NK-92 treated with Interleukin-12 subunit alpha and Interleukin-12 subunit beta, amount 100 ng/mL, for 24 hours (cell line): Measurements from ENCODE around the gene DMBX1.

Source experiments
- DNase-seq: peaks from one replicate; lab custom pipeline; 2025; lab: John Stamatoyannopoulos, UW

The DMBX1 gene

GRCh38 chr1:46483589-46483988 is 6.0 kb upstream of the DMBX1 start:
- no peak for DNase-seq

- DNase-seq = no peak
These were observed 4.7 kb upstream of the DMBX1 start for GRCh38 chr1:46484783-46485490.

DNA sequence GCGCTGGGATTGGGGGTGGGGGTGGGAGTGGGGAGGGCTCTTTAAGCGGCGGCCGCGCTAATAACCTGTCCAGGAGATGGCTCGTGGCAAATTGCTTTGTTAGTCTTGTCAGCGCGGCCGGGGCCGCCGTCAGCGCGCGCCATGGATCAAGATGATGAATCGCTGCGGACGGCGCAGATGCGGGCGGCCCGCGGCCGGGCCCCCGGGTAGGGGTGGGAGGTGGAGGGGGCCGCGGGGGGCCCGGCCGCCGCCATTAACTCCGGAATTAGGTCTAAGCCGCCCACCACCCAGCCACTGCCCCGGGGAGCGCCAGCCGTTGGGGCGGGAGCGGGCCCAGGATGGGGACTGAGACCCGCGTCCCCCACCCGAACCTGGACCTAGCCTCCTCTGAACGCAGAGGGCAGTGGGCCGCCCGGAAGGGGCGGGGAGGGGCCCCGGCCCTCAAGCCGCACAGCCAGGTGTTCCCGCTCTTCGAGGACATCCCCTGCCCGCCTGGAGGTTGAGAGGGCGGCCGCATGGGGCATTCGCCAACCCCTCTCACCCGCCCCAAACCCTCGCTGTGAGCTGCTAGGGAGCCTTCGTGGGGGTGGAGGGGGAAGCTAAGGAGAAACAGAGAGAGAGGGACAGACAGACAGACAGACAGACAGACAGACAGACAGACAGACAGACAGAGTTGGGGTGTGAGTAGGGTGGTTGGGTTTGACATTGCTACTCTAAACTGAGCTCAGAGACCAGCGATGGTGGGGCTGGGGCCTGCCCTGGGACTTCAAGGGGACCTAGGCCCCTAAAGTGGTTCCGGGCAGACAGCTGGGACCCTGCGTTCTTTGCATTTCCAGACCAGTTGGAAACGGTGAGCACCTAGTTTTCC is 3.8 kb upstream of the DMBX1 start:
- no peak for DNase-seq

GRCh38 chr1:46486432-46487015 is 3.1 kb upstream of the DMBX1 start:
- DNase-seq = no peak

DNA sequence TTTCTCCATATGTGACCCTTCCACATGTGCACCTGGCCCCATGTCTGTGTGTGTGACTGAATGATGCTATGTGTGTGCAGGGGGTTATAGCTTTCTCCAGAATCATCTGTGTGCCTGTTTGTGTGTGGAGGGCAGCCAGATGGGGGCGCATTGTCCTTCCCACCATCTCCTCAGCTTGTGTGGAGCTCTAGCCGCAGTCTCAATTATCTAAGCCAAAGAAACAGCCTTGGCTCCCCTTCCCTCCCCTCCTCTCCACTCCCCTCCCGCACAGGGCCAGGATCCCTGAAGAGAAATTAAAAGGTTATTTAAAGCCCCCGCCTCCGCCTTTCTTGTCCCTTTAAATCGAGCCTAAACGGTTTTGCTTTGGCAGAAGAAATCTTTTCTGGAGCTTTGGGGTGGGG is 1.8 kb upstream of the DMBX1 start:
- DNase-seq = no peak

DNA sequence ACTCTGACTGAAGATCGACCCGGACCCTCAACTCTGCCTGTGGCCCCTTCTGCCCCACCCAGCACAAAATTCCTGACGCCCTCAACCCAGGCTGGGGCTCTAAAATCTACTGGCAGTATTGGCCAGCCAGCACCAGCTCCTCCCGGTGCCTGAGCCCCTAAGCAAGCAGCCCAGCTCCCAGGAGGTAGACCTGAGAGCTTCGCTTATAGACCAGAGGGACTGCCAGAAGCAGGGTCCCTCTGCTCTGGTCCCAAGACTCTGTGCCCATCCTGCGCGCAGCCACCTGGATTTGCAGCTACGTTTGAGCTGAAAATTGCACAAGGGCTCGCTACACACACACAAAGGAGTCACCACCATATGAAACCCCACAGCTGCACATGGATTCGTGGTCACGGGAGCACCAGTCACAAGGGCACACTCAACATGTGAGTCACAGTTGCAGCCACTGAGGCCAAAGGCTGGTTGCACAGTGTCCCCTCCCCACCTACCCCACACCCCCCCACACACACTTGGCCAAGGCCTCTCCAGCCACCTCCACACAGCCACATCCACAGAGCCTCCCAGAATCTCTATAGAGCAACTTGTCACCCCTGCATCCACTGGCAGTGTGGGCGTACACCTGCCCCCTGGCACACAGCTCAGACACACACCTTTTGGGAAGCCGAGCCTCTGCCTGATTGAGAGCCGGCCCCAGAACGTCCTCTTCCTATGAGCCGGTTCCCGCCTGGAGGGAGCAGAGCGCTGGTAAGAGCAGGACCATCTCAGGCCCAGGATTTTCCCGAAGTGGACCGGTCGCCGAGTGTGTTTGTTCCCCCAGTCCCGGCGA is 1.1 kb upstream of the DMBX1 start:
- peak; percentile 17 for DNase-seq

GRCh38 chr1:46489169-46489637 is 433 bp upstream of the DMBX1 start:
- no peak for DNase-seq

DNA sequence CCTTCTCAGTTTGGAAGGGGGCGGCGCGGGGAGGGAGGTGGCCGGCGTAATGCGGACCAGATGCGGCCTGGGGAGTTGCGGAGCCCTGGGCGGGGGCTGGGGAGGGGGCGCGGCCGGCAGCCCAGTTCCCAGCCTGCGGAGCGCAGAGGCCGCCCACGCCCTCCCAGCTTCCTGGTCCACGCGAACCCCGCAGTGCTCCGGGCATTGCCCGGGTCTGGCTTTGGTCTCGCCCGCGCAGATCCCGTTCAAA is 695 bp downstream of the DMBX1 start:
- no peak for DNase-seq

DNA sequence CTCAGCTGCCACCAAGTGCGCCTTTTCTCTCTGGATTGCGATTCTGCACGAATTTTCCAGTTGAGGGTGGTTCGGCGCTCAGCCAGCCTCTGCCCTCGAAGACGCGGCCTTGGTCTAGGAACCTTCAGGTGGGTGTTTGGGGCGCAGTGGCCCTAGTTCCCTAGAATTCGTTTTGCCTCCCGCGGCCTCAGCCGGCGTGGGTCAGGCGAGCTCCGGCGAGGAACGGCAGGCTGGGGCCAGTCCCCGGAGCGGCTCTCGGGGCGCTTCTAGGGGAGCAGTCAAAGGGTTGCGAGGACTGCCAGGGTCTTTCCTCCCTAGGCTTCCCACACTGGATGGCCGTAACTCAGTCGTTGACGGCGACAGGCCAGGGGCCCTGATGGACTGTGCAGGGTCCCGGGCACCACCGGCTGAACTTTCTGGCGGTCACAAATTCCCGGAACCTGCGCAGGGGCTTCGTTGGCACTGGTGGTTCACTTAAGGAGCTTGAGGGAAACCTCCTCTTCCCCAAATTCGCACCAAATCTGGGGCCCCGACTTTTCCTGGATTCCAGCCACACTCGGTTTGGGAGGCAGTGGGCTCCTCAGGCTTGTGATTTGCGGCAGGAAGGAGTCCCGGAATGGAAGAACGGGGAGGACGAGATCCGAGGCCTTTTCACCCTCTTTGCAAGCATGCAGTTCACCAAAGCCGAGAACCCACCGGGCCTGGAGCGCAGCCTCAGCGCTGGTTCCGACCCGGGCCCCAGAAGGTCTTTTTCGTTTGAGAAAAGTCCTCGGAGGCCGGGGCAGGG is 1.2 kb downstream of the DMBX1 start:
- no peak for DNase-seq

DNA sequence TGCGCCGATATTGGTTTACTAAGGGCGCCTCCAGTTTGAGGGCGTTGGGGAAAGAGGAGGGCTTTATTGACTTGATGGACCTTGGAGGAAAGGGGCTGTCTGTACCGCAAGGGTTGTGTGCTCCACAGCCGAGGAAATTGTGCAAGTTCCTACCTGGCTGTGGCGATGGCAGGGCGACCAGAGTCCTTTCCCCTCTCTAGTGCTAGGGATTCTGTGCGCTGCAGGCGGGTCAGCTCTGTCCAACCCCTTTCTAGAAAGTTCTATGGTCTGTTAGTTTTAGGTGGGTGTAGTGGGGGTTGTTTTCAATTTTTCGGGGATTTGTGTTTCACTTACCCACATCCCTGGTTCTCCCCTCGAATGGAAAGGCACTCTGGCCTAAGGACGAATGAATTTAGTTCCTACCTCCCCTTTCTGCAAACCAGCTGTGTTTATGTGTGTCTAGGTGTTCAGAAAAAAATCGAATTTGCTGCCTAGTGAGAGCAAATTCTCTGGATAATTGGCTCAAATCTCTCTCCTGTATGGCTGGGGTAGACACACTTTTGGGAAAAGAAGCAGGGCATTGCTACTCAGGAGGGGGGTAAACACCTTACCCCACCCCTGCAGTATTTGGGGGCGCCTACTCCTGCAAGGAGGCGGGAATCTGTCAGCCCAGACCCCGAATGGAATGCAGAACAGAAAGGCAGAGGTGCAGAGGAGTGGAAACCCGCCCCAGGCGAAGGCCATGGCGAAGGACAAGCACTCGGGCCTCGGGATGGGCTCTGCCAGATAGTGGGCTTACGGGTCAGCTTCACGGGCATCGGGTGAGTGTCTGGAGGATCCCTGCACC is 2.0 kb downstream of the DMBX1 start:
- no peak for DNase-seq

GRCh38 chr1:46492269-46492853 is 2.7 kb downstream of the DMBX1 start:
- DNase-seq = no peak

GRCh38 chr1:46492871-46493270 is 3.2 kb downstream of the DMBX1 start:
- DNase-seq = no peak

GRCh38 chr1:46493316-46494032 is 3.8 kb downstream of the DMBX1 start:
- DNase-seq = no peak

GRCh38 chr1:46494910-46495309 is 5.3 kb downstream of the DMBX1 start:
- DNase-seq = no peak

- DNase-seq = no peak
These were observed 6.1 kb downstream of the DMBX1 start for GRCh38 chr1:46495778-46496177.

- no peak for DNase-seq
These were observed 6.9 kb downstream of the DMBX1 start for GRCh38 chr1:46496505-46496904.

DNA sequence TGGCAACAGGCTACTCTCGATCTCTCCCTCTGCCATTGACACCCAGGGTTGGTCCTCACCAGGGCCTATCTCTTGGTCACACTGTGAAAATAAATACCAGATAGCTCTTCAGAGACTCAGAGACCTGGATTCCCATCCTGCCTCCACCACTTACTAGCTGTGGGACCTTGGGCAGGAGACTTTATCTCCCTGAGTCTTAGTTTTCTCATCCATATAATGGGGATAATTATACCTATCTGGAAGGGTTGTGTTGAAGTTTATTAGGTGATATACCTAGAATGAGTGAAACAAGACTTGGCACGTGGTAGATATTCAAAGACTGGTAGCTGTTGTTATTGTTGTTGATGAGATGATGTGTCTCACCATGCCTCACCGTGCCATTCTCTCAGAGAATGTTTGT is 7.4 kb downstream of the DMBX1 start:
- no peak for DNase-seq

DNA sequence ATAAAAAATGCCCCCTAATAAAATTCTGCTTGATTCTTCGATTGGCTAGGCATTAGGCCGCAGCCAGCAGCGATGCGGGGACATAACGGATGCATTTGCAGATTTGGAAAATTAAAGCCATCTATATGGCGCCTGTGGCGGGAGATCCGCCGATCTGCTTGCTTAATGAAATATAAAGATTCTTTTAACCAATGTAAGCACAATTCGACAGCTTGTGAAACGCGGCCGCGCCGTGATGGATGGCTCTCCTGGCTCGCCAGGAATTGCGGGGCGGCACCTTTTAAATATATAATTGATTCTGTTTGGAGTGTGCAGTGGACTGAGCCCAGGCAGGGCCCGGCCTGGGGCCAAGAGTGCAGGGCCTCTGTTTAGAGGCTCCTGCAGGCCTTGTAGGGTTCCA is 8.0 kb downstream of the DMBX1 start:
- no peak for DNase-seq

DNA sequence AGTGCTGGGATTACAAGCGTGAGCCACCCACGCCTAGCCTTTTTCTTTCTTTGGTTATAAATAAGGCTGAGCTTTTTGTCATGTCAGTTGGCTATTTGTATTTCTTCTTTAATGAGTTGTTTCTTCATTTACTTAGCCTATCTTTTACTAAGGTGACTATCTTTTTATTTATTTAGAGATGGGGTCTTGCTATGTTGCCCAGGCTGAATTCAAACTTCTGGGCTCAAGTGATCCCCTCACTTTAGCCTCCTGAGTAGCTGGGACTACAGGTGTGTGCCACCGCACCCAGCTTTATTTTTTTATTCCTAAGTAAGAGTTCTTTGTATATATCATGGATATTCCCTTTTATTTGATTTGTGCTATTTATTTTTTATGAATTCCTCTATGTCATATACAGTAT is 11.9 kb downstream of the DMBX1 start:
- no peak for DNase-seq

DNA sequence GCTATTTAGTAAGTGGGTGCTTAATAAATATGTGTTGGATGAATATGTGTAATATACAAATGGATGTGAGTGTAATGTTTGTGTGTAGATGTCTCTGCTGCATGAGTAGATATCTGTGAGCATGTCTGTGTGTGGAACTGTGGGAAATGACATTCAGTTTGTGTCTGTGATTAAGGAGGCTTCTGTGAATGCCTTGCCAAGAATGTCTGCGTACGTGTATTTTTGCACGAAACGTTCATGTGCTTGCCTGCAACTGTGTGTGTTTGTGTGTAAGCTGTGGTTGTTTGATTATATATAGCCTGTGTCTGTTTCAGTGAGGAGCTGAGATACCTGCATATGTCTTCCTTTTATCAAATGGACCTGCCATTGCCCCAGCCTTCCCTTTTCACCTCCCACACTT is 13.8 kb downstream of the DMBX1 start:
- DNase-seq = no peak
